Right lobe of liver (tissue), 4 donors: ENCODE data around the gene POLG.

Experiments used
- CTCF ChIP-seq, 4 donors: fragments of 200-600 bp in 3 of 4; fragments of 450-650 bp in 1 of 4; IDR thresholded peaks; one replicate each; pipeline versions ENCODE4 v1.5.1 to v1.8.0; 2016 to 2022; ENCODE audit warnings: antibody characterized with exemption in 4 of 4, mild to moderate bottlenecking in 2 of 4
- POLR2A ChIP-seq: fragments of 450-650 bp; IDR thresholded peaks from one replicate; pipeline ENCODE4 v1.6.1; 2017; ENCODE audit warnings: antibody characterized with exemption, mild to moderate bottlenecking
- donor health status: DM: no; HTN: no; CAD: no.
- donor health status: DM: no; HTN: no; CAD: no.
- donor health status: DM: no; HTN: yes; CAD: no.

DNA sequence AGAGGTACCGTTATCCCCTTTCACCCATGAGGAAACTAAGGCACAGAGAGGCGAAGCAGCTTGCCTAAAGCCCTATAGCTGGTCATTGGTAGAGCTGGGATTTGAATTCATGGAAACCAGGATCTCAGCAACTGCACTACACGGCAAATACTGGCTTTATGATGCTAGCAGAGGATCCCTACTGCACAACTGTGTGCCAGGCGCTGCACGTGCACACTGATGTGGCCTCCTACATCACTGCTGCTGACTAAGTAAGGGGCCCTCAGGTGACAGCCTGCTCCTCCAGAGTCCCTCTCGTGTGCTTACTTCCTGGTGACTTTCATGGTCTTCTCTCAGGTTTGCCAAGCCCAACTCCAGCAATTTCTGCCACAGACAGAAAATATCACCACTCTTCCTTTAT is 3.4 kb upstream of the POLG start:
- TF ChIP-seq POLR2A (no peak), CTCF (IDR thresholded peaks at IDR 0.05) (no peak)
